Naive B cell (primary cell): ENCODE results near the gene KIF6. TPM values are rescaled to one million over a fixed set of nuclear protein-coding genes. Genes with fewer than 3 reads are reported as not detected.
A peak's percentile ranks its signal among the peaks of the same experiment; 100 is the strongest.

Experiments
- ATAC-seq, 2 donors: fragments of 150-1000 bp; cut with Tn5 transposase; 2 replicates each; pipeline ENCODE4 v1.10.0; 2021; ENCODE audit warnings: low read depth in 2 of 2, mild to moderate bottlenecking in 2 of 2, moderate library complexity in 2 of 2
- DNase-seq: peaks from one replicate; pipeline ENCODE4 v3.0.0; 2022
- H3K27ac Mint-ChIP-seq, 6 donors: one replicate each; pipeline ENCODE4 v1.8.0; 2020 to 2022; ENCODE audit warnings: mild to moderate bottlenecking in 6 of 6, mixed read lengths in 6 of 6, moderate library complexity in 5 of 6, inconsistent platforms in 2 of 6
- H3K27me3 Mint-ChIP-seq, 3 donors: one replicate each; pipeline ENCODE4 v1.8.0; 2021 to 2022; ENCODE audit warnings: mixed read lengths in 3 of 3, mild to moderate bottlenecking in 1 of 3
- H3K36me3 Mint-ChIP-seq, 2 donors: one replicate each; pipeline ENCODE4 v1.8.0; 2020 to 2022; ENCODE audit warnings: mixed read lengths in 2 of 2, inconsistent platforms in 1 of 2, mild to moderate bottlenecking in 1 of 2
- H3K4me1 Mint-ChIP-seq, 3 donors: one replicate each; pipeline ENCODE4 v1.8.0; 2020 to 2022; ENCODE audit warnings: mixed read lengths in 3 of 3, inconsistent platforms in 1 of 3, mild to moderate bottlenecking in 1 of 3, moderate library complexity in 1 of 3
- H3K4me3 Mint-ChIP-seq, 8 donors: one replicate each; pipeline ENCODE4 v1.8.0; 2020 to 2022; ENCODE audit warnings: mild to moderate bottlenecking in 8 of 8, mixed read lengths in 8 of 8, moderate library complexity in 8 of 8, inconsistent platforms in 2 of 8
- H3K9me3 Mint-ChIP-seq, 7 donors: one replicate each; pipeline ENCODE4 v1.8.0; 2020 to 2022; ENCODE audit warnings: mixed read lengths in 7 of 7, mild to moderate bottlenecking in 5 of 7, inconsistent platforms in 2 of 7, moderate library complexity in 1 of 7
- polyA plus RNA-seq, 6 donors: library from polyadenylated mRNA; unstranded; fragments of 300-500 nt; fragmentation: Illumina TruSeq; gene quantifications; one replicate each; pipeline ENCODE4 v1.2.3, GENCODE V29; 2021; ENCODE audit warnings: low read depth in 6 of 6

The KIF6 gene
- polyA plus RNA-seq, 6 donors from 2014 or later: 0.16 to 0.19 TPM; not detected in 4

DNA sequence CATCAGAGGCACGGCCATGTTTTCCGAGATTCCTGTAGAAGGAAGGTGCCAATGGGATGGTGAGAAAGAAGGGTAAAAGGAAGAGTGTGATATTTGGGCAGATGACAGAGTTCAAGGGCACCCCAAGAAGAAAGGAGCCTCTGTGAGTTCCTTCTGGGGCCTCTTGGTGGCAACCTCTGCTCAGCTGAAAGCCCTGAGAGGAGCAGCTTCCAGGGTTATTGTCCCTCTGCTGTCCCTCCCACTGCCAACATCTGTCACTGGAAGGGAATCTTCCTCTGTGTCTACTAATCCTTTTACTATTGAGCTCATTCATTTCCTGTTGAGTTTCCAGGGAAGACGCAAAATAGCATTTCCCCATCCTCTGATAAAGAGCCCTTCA is 362.7 kb downstream of the KIF6 start:
- H3K27me3 Mint-ChIP-seq: peaks cover 16 to 33% (median 22%) of the 10 kb centered on the region in 3 donors
- ATAC-seq: no peak
- H3K27ac Mint-ChIP-seq: no peak overlapping the region
- DNase-seq: no peak
- H3K9me3 Mint-ChIP-seq: no peaks in the 10 kb centered on the region
- H3K4me3 Mint-ChIP-seq: no peak overlapping the region
- H3K4me1 Mint-ChIP-seq: peaks cover 4 to 8% (median 7%) of the 10 kb centered on the region in 3 donors
- H3K36me3 Mint-ChIP-seq: no peaks in the 10 kb centered on the region

GRCh38 chr6:39361657-39362486 is 363.3 kb downstream of the KIF6 start:
- Mint-ChIP-seq H3K4me3 (peak overlapping the region in 1 of 8 donors; percentile 57), H3K9me3 (no peaks in the 10 kb centered on the region), H3K4me1 (peaks cover 4 to 8% (median 7%) of the 10 kb centered on the region in 3 donors), H3K27ac (no peak overlapping the region), H3K36me3 (no peaks in the 10 kb centered on the region), H3K27me3 (peaks cover 16 to 30% (median 22%) of the 10 kb centered on the region in 3 donors)
- peak; percentile 55 to 87 for ATAC-seq
- peak; percentile 43 for DNase-seq

DNA sequence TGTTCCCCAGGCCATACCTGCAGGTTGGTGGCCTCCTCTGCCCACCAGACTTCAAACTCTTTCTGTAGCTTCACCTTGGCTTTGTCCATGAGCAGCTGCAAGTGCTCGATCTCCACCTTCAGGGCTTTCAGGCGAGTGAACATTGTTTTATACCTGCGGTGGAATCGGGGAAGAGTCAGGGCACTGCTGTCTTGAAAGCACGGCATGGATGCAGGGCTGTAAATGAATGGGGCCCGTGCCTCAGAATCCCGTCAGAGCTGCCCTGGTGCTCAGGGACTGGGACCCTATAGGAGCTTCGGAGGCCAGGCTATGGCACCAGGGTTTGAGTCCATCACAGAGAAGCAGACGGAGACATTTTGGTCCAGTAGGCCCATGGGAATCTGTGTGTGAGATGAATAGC is 364.8 kb downstream of the KIF6 start:
- peaks cover 4 to 8% (median 7%) of the 10 kb centered on the region in 3 donors for H3K4me1 Mint-ChIP-seq
- no peaks in the 10 kb centered on the region for H3K36me3 Mint-ChIP-seq
- H3K9me3 Mint-ChIP-seq: no peaks in the 10 kb centered on the region
- H3K27me3 Mint-ChIP-seq: peaks cover 16 to 22% (median 19%) of the 10 kb centered on the region in 3 donors
- no peak overlapping the region for H3K27ac Mint-ChIP-seq
- no peak overlapping the region for H3K4me3 Mint-ChIP-seq
- ATAC-seq: no peak
- no peak for DNase-seq

- no peak for ATAC-seq
- Mint-ChIP-seq H3K27me3 (peaks cover 10 to 12% (median 11%) of the 10 kb centered on the region in 3 donors), H3K4me1 (peaks cover 4 to 8% (median 7%) of the 10 kb centered on the region in 3 donors), H3K4me3 (no peak overlapping the region), H3K9me3 (no peaks in the 10 kb centered on the region), H3K36me3 (no peaks in the 10 kb centered on the region), H3K27ac (peak overlapping the region in 2 of 6 donors; percentile 12 to 66)
- DNase-seq: no peak
Measured at GRCh38 chr6:39357998-39358686, 367.1 kb downstream of the KIF6 start.

- no peaks in the 10 kb centered on the region for H3K9me3 Mint-ChIP-seq
- no peak for ATAC-seq
- peaks cover 0 to 4% (median 0%) of the 10 kb centered on the region in 3 donors for H3K4me1 Mint-ChIP-seq
- H3K27me3 Mint-ChIP-seq: no peaks in the 10 kb centered on the region
- no peak overlapping the region for H3K27ac Mint-ChIP-seq
- H3K36me3 Mint-ChIP-seq: no peaks in the 10 kb centered on the region
- no peak for DNase-seq
- no peak overlapping the region for H3K4me3 Mint-ChIP-seq
Measured at GRCh38 chr6:39353698-39354315, 371.4 kb downstream of the KIF6 start.

- ATAC-seq (no peak), DNase-seq (no peak)
- peaks cover 0 to 10% (median 8%) of the 10 kb centered on the region in 3 donors for H3K4me1 Mint-ChIP-seq
- no peaks in the 10 kb centered on the region for H3K36me3 Mint-ChIP-seq
- H3K27me3 Mint-ChIP-seq: no peaks in the 10 kb centered on the region
- no peak overlapping the region for H3K4me3 Mint-ChIP-seq
- no peaks in the 10 kb centered on the region for H3K9me3 Mint-ChIP-seq
- H3K27ac Mint-ChIP-seq: peak overlapping the region in 1 of 6 donors; percentile 38
Measured at GRCh38 chr6:39350723-39351505, 374.3 kb downstream of the KIF6 start.

DNA sequence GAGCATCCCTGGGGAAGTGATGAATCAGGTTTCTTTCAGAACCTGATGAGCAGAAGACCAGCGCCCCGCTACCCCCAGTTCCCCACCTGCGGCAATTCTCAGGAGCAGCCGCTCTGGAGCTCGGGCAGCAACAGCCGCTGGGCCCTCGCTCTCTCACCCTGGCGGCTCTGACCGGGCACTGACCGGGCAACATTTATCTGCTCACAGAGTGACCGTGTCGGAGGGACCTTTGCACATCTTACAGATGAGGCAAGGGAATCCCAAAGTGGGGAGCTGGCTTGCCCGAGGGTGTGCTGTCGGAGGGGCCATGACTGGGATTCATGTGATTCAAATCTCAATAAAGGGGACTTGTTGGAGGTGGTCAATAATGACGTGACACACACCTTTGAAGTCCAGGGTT is 376.5 kb downstream of the KIF6 start:
- ATAC-seq: no peak
- Mint-ChIP-seq H3K27me3 (no peaks in the 10 kb centered on the region), H3K4me3 (no peak overlapping the region), H3K36me3 (peaks cover 0 to 8% of the 10 kb centered on the region in 2 donors), H3K27ac (no peak overlapping the region), H3K4me1 (peaks cover 8 to 25% (median 8%) of the 10 kb centered on the region in 3 donors), H3K9me3 (peaks cover 0 to 3% (median 0%) of the 10 kb centered on the region in 7 donors)
- DNase-seq: no peak

- ATAC-seq (peak in 1 of 2 donors; percentile 43), DNase-seq (peak; percentile 42)
- Mint-ChIP-seq H3K36me3 (peaks cover 0 to 8% of the 10 kb centered on the region in 2 donors), H3K4me3 (no peak overlapping the region), H3K27me3 (no peaks in the 10 kb centered on the region), H3K9me3 (peaks cover 0 to 3% (median 0%) of the 10 kb centered on the region in 7 donors), H3K27ac (peak overlapping the region in 1 of 6 donors; percentile 84), H3K4me1 (peaks cover 8 to 32% (median 8%) of the 10 kb centered on the region in 3 donors)
Measured at GRCh38 chr6:39347906-39348585, 377.2 kb downstream of the KIF6 start.

- Mint-ChIP-seq H3K9me3 (peaks cover 0 to 3% (median 0%) of the 10 kb centered on the region in 7 donors), H3K36me3 (peaks cover 0 to 8% of the 10 kb centered on the region in 2 donors), H3K4me3 (peak overlapping the region in 1 of 8 donors; percentile 47), H3K27ac (peak overlapping the region in 2 of 6 donors; percentile 59 to 76), H3K4me1 (peaks cover 8 to 37% (median 8%) of the 10 kb centered on the region in 3 donors), H3K27me3 (no peaks in the 10 kb centered on the region)
- DNase-seq: no peak
- no peak for ATAC-seq
Measured at GRCh38 chr6:39347206-39347605, 378.0 kb downstream of the KIF6 start.

DNA sequence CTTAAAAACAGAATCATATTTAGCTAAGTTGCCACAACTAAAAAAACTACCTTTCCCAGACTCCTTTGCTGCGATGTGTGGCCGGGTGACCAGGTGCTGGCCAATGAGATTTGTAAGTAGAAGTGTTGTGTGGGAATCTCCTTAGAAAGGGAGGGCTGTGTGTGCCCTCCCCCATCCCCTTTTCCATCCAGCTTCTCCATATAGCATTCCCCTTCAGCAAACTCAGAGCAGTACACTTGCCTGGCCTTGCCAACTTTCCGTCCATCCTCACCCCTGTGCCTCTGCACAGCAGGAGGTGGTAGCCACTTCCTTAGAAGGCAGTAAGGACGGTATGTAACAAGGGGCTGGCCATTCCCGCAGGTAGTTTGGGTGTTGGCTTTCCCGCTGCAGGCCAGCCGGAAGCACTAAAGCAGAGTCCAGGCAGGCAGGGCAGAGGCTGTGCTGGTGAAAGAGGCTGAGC is 380.4 kb downstream of the KIF6 start:
- Mint-ChIP-seq H3K4me3 (peak overlapping the region in 3 of 8 donors; percentile 16 to 30 (median 25)), H3K9me3 (peaks cover 0 to 3% (median 0%) of the 10 kb centered on the region in 7 donors), H3K27ac (peak overlapping the region in 5 of 6 donors; percentile 92 to 99 (median 99)), H3K4me1 (peaks cover 8 to 35% (median 13%) of the 10 kb centered on the region in 3 donors), H3K36me3 (peaks cover 0 to 8% of the 10 kb centered on the region in 2 donors), H3K27me3 (no peaks in the 10 kb centered on the region)
- DNase-seq (no peak), ATAC-seq (no peak)

DNA sequence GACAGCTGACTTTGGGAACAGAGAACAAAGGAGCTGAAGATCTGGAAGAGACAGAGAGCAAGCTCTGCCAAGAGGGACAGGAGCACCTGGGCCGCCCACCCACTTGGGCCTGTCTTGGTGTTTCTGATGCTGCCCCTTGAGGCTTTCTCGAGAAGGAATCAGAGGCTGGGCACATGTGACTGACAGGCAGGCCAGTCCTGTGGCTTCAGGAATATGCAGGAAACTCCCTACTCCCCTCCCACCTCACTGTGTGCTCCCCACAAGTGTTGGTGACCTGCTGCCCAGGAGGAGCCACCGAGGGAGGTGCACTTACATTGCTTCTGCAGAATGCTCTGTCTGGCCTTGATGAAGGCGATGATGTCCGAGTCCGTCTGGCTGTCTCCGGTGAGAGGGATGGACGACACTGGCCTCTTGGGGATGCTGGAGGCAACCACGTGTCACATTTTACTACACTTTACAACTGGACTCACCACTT is 381.8 kb downstream of the KIF6 start:
- Mint-ChIP-seq H3K27ac (peak overlapping the region in 5 of 6 donors; percentile 98 to 99 (median 99)), H3K4me1 (peaks cover 10 to 36% (median 21%) of the 10 kb centered on the region in 3 donors), H3K27me3 (no peaks in the 10 kb centered on the region), H3K4me3 (peak overlapping the region in 6 of 8 donors; percentile 23 to 86 (median 74)), H3K36me3 (peaks cover 0 to 8% of the 10 kb centered on the region in 2 donors), H3K9me3 (peaks cover 0 to 3% (median 0%) of the 10 kb centered on the region in 7 donors)
- peak; percentile 6 to 9 for ATAC-seq
- DNase-seq: no peak
